GM12874 (cell line): ENCODE results near the gene CTIF.

Source experiments
- CTCF ChIP-seq: IDR thresholded peaks from 2 replicates; pipeline ENCODE4 v1.5.1; 2011; ENCODE audit warnings: low read depth, mild to moderate bottlenecking, control low read depth, low read length, moderate library complexity; ENCODE audit not compliant: insufficient read depth

CTIF gene

GRCh38 chr18:48555465-48555995, 16.7 kb downstream of the CTIF start:
- no peak for TF ChIP-seq CTCF

GRCh38 chr18:48557640-48558174, 18.9 kb downstream of the CTIF start:
- no peak for TF ChIP-seq CTCF

- TF ChIP-seq CTCF = no peak
Observed at GRCh38 chr18:48558248-48558647, 19.4 kb downstream of the CTIF start.

- no peak for TF ChIP-seq CTCF
Observed at GRCh38 chr18:48560491-48560890, 21.7 kb downstream of the CTIF start.

- no peak for TF ChIP-seq CTCF
Observed at GRCh38 chr18:48562075-48562474, 23.2 kb downstream of the CTIF start.

GRCh38 chr18:48563027-48563426, 24.2 kb downstream of the CTIF start:
- TF ChIP-seq CTCF = no peak

- no peak for TF ChIP-seq CTCF
Observed at GRCh38 chr18:48564139-48564538, 25.3 kb downstream of the CTIF start.
